ENCODE measurements around the gene LTO1.

DNA sequence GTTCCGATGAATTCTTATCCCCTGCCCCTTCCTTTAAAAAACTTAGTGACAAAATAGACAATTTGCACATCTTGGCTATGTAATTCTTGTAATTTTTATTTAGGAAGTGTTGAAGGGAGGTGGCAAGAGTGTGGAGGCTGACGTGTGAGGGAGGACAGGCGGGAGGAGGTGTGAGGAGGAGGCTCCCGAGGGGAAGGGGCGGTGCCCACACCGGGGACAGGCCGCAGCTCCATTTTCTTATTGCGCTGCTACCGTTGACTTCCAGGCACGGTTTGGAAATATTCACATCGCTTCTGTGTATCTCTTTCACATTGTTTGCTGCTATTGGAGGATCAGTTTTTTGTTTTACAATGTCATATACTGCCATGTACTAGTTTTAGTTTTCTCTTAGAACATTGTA, 22.2 kb downstream of the LTO1 start:
- no peak for TF ChIP-seq POLR2A (IDR thresholded peaks at IDR 0.05; ENCODE audit: low read length)
- no peak for TF ChIP-seq GATA1 (IDR thresholded peaks at IDR 0.05; ENCODE audit: low read depth, low read length)

Measured in erythroblast (primary cell).